GM19099 (cell line): ENCODE results near the gene ERC2.

Experiments used
- POLR2A ChIP-seq: IDR thresholded peaks from 3 replicates; pipeline ENCODE4 v1.6.1; 2011; ENCODE audit warnings: low read depth; ENCODE audit not compliant: insufficient read length; ENCODE audit errors: extremely low read depth

The ERC2 gene

GRCh38 chr3:56398659-56399058 lies 69.6 kb downstream of the ERC2 start:
- TF ChIP-seq POLR2A, result no peak

- TF ChIP-seq POLR2A, result no peak
Measured at GRCh38 chr3:56397798-56398197, 70.5 kb downstream of the ERC2 start.

- TF ChIP-seq POLR2A, result no peak
Measured at GRCh38 chr3:56389183-56389830, 79.0 kb downstream of the ERC2 start.

GRCh38 chr3:56383092-56383491 lies 85.2 kb downstream of the ERC2 start:
- TF ChIP-seq POLR2A, result no peak

- no peak for TF ChIP-seq POLR2A
Measured at GRCh38 chr3:56379723-56380287, 88.5 kb downstream of the ERC2 start.

- no peak for TF ChIP-seq POLR2A
Measured at GRCh38 chr3:56375654-56376053, 92.6 kb downstream of the ERC2 start.

- TF ChIP-seq POLR2A, result no peak
Measured at GRCh38 chr3:56373386-56373785, 94.9 kb downstream of the ERC2 start.

GRCh38 chr3:56370991-56371775 lies 97.1 kb downstream of the ERC2 start:
- no peak for TF ChIP-seq POLR2A

- TF ChIP-seq POLR2A, result no peak
Measured at GRCh38 chr3:56369914-56370313, 98.4 kb downstream of the ERC2 start.

GRCh38 chr3:56368846-56369245 lies 99.4 kb downstream of the ERC2 start:
- no peak for TF ChIP-seq POLR2A

GRCh38 chr3:56366641-56367162 lies 101.6 kb downstream of the ERC2 start:
- no peak for TF ChIP-seq POLR2A

GRCh38 chr3:56365905-56366640 lies 102.2 kb downstream of the ERC2 start:
- no peak for TF ChIP-seq POLR2A

- no peak for TF ChIP-seq POLR2A
Measured at GRCh38 chr3:56364665-56365064, 103.6 kb downstream of the ERC2 start.

- no peak for TF ChIP-seq POLR2A
Measured at GRCh38 chr3:56363720-56364119, 104.5 kb downstream of the ERC2 start.

- TF ChIP-seq POLR2A, result no peak
Measured at GRCh38 chr3:56361731-56362130, 106.5 kb downstream of the ERC2 start.
